WTC11 (cell line): Measurements from ENCODE around the gene VTN. TPM values are rescaled to one million over a fixed set of nuclear protein-coding genes. Genes with fewer than 3 reads are reported as not detected.

Experiments used
- ATAC-seq: fragments of 200-7000 bp; cut with Tn5 transposase; 2 replicates; pipeline ENCODE4 v1.10.0; 2021; ENCODE audit warnings: mild to moderate bottlenecking, moderate library complexity
- CTCF ChIA-PET: fragments of 300-600 bp; sonication (Branson Sonifier 250); formaldehyde crosslinking; loops from one replicate; lab custom pipeline; 2021; ENCODE audit warnings: antibody characterized with exemption; lab: Charles Lee
- POLR2A ChIA-PET: fragments of 350-600 bp; sonication (Branson Sonifier 250); formaldehyde crosslinking; loops from one replicate; lab custom pipeline; 2021; ENCODE audit warnings: antibody characterized with exemption; lab: Charles Lee
- DNase-seq: peaks from one replicate; pipeline ENCODE4 v3.0.0; 2021; ENCODE audit warnings: low spot score
- H3K27ac Mint-ChIP-seq: 2 replicates; pipeline ENCODE4 v1.8.0; 2021; ENCODE audit warnings: mixed read lengths
- H3K27me3 Mint-ChIP-seq: 2 replicates; pipeline ENCODE4 v1.8.0; 2021; ENCODE audit warnings: low read depth, mild to moderate bottlenecking, moderate library complexity, mixed read lengths
- H3K36me3 Mint-ChIP-seq: 2 replicates; pipeline ENCODE4 v1.8.0; 2021; ENCODE audit warnings: mixed read lengths
- H3K4me1 Mint-ChIP-seq: 2 replicates; pipeline ENCODE4 v1.8.0; 2022; ENCODE audit warnings: mixed read lengths
- H3K4me3 Mint-ChIP-seq: 2 replicates; pipeline ENCODE4 v1.8.0; 2021; ENCODE audit warnings: mild to moderate bottlenecking, moderate library complexity, mixed read lengths
- H3K9me3 Mint-ChIP-seq: 2 replicates; pipeline ENCODE4 v1.8.0; 2021; ENCODE audit warnings: mixed read lengths
- AFF4 ChIP-seq: sonication (generic); formaldehyde crosslinking; IDR thresholded peaks from 2 replicates; pipeline ENCODE4 v1.8.1; 2023; ENCODE audit warnings: mild to moderate bottlenecking, missing genetic modification reagents, borderline replicate concordance
- ARID4B ChIP-seq: sonication (generic); formaldehyde crosslinking; IDR thresholded peaks from 2 replicates; pipeline ENCODE4 v1.8.0; 2023; ENCODE audit warnings: missing genetic modification reagents, mild to moderate bottlenecking, borderline replicate concordance
- HMGXB4 ChIP-seq: sonication (generic); formaldehyde crosslinking; IDR thresholded peaks from 2 replicates; pipeline ENCODE4 v1.8.1; 2023; ENCODE audit warnings: mild to moderate bottlenecking, moderate library complexity, missing genetic modification reagents
- JUN ChIP-seq: sonication (generic); formaldehyde crosslinking; IDR thresholded peaks from 2 replicates; pipeline ENCODE4 v1.8.0; 2023; ENCODE audit warnings: mild to moderate bottlenecking, missing genetic modification reagents
- KAT7 ChIP-seq: sonication (generic); formaldehyde crosslinking; IDR thresholded peaks from 2 replicates; pipeline ENCODE4 v1.8.1; 2023; ENCODE audit warnings: missing genetic modification reagents, mild to moderate bottlenecking, borderline replicate concordance
- NFYB ChIP-seq: sonication (generic); formaldehyde crosslinking; conservative IDR thresholded peaks from 2 replicates; pipeline ENCODE4 v1.8.0; 2022; ENCODE audit warnings: low read depth, missing genetic modification reagents
- NR1H2 ChIP-seq: sonication (generic); formaldehyde crosslinking; IDR thresholded peaks from 2 replicates; pipeline ENCODE4 v1.9.0; 2021; ENCODE audit warnings: mild to moderate bottlenecking, moderate library complexity, missing genetic modification reagents
- SP1 ChIP-seq: sonication (generic); formaldehyde crosslinking; conservative IDR thresholded peaks from 2 replicates; pipeline ENCODE4 v1.8.1; 2022; ENCODE audit warnings: missing genetic modification reagents
- USF1 ChIP-seq: sonication (generic); formaldehyde crosslinking; IDR thresholded peaks from 2 replicates; pipeline ENCODE4 v1.8.0; 2022; ENCODE audit warnings: mild to moderate bottlenecking, missing genetic modification reagents
- USF2 ChIP-seq: sonication (generic); formaldehyde crosslinking; IDR thresholded peaks from 2 replicates; pipeline ENCODE4 v1.8.1; 2023; ENCODE audit warnings: mild to moderate bottlenecking, missing genetic modification reagents, moderate library complexity
- ZNF219 ChIP-seq: sonication (generic); formaldehyde crosslinking; IDR thresholded peaks from 2 replicates; pipeline ENCODE4 v1.8.0; 2023; ENCODE audit warnings: missing genetic modification reagents, mild to moderate bottlenecking, borderline replicate concordance
- total RNA-seq: library from RNA; stranded (reverse); gene quantifications from 3 replicates; pipeline ENCODE4 v1.2.3, GENCODE V29; 2021

Gene VTN
- total RNA-seq, 1 experiment from 2014 or later = 1.6 TPM

- H3K4me3 Mint-ChIP-seq = peak within 1 kb of the TSS; percentile 75
- peaks cover 21% of the 10 kb centered on the region for H3K4me1 Mint-ChIP-seq
- H3K9me3 Mint-ChIP-seq = no peaks in the 10 kb centered on the region
- H3K27ac Mint-ChIP-seq = peak within 1 kb of the TSS; percentile 92
- no peaks in the 10 kb centered on the region for H3K36me3 Mint-ChIP-seq
- TF ChIP-seq KAT7 (CRISPR knock-in tag) (0 out of 2 replicates have a peak, but pooled peaks have one; percentile 9), ARID4B (CRISPR knock-in tag) (no peak), JUN (CRISPR knock-in tag) (0 out of 2 replicates have a peak, but pooled peaks have one; percentile 28), NFYB (CRISPR knock-in tag) (no peak), USF1 (CRISPR knock-in tag) (peak; percentile 96), SP1 (CRISPR knock-in tag) (peak; percentile 80), USF2 (peak; percentile 96), ZNF219 (CRISPR knock-in tag) (0 out of 2 replicates have a peak, but pooled peaks have one; percentile 44), HMGXB4 (CRISPR knock-in tag) (0 out of 2 replicates have a peak, but pooled peaks have one; percentile 50), NR1H2 (CRISPR knock-in tag) (no peak), AFF4 (CRISPR knock-in tag) (no peak)
- H3K27me3 Mint-ChIP-seq = peaks cover 45% of the 10 kb centered on the region
- POLR2A ChIA-PET = no interaction called here
- DNase-seq (peak; percentile 99), ATAC-seq (peak; percentile 93)
- CTCF ChIA-PET = interaction anchor here (0.6 to 2.4 kb wide), 7 partner anchors 14 to 120 kb away, joined by 4 to 19 read pairs (median 6); partner anchors contain the start of genes IFT20, POLDIP2, SLC46A1 and TNFAIP1
Measured at GRCh38 chr17:28371245-28372202, 1.4 kb upstream of the VTN start, which contains the start of gene SARM1. Gene SARM1, plus strand, starts transcription at chr17:28371694. Its CDS starts 339 bp downstream, at chr17:28372033.
